Measurements from ENCODE around the gene IRX2.

IRX2 gene

GRCh38 chr5:2709976-2710689 lies 41.3 kb downstream of the IRX2 start:
- no peak overlapping the region for H2AFZ ChIP-seq (ENCODE audit: low read depth)
- no peak overlapping the region for H3K27ac ChIP-seq
- no peaks in the 10 kb centered on the region for H4K20me1 ChIP-seq (ENCODE audit: insufficient read depth)
- no peak overlapping the region for H3K9ac ChIP-seq
- no peaks in the 10 kb centered on the region for H3K79me2 ChIP-seq (ENCODE audit: insufficient read depth, low read depth)
- H3K36me3 ChIP-seq (ENCODE audit: insufficient read depth), result no peaks in the 10 kb centered on the region
- no peak overlapping the region for H3K4me2 ChIP-seq
- H3K27me3 ChIP-seq (ENCODE audit: insufficient read depth, low read depth), result no peaks in the 10 kb centered on the region
- TF ChIP-seq, protein P1, sequence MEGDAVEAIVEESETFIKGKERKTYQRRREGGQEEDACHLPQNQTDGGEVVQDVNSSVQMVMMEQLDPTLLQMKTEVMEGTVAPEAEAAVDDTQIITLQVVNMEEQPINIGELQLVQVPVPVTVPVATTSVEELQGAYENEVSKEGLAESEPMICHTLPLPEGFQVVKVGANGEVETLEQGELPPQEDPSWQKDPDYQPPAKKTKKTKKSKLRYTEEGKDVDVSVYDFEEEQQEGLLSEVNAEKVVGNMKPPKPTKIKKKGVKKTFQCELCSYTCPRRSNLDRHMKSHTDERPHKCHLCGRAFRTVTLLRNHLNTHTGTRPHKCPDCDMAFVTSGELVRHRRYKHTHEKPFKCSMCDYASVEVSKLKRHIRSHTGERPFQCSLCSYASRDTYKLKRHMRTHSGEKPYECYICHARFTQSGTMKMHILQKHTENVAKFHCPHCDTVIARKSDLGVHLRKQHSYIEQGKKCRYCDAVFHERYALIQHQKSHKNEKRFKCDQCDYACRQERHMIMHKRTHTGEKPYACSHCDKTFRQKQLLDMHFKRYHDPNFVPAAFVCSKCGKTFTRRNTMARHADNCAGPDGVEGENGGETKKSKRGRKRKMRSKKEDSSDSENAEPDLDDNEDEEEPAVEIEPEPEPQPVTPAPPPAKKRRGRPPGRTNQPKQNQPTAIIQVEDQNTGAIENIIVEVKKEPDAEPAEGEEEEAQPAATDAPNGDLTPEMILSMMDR (conservative IDR thresholded peaks at IDR 0.05; ENCODE audit: low read depth, low read length), result no peak
- H3K4me3 ChIP-seq (IDR thresholded peaks at IDR 0.05; ENCODE audit: insufficient read depth, low read depth, low read length), result no peak overlapping the region
- no peaks in the 10 kb centered on the region for H3K4me1 ChIP-seq (ENCODE audit: low read depth, poor library complexity, severe bottlenecking)

DNA sequence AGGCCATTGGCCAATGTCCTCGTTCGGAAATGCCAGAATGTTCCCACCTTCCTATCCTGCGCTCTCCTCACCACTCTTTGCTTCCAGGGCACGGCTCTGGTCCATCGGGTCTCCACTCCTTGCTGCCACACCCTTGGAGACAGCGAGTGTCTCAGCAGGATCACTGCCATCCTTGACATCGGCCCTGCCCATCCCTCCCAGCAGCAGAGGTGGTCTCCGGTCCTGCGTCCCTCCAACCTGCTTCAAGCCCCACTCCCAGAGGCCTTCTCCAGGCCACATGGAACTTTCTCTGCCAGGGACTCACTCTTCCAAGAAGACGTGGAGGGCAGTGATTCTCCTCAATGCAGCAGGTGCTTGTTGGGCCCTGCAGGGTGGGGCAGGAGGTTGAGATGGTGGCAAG lies 42.7 kb downstream of the IRX2 start:
- TF ChIP-seq, protein P1 (conservative IDR thresholded peaks at IDR 0.05; ENCODE audit: low read depth, low read length), result no peak
- Histone ChIP-seq H3K4me3 (IDR thresholded peaks at IDR 0.05; ENCODE audit: insufficient read depth, low read depth, low read length) (no peak overlapping the region), H3K27ac (no peak overlapping the region), H3K4me1 (ENCODE audit: low read depth, poor library complexity, severe bottlenecking) (no peaks in the 10 kb centered on the region), H3K4me2 (no peak overlapping the region), H3K27me3 (ENCODE audit: insufficient read depth, low read depth) (no peaks in the 10 kb centered on the region), H3K36me3 (ENCODE audit: insufficient read depth) (no peaks in the 10 kb centered on the region), H3K79me2 (ENCODE audit: insufficient read depth, low read depth) (no peaks in the 10 kb centered on the region), H3K9ac (no peak overlapping the region), H2AFZ (ENCODE audit: low read depth) (no peak overlapping the region), H4K20me1 (ENCODE audit: insufficient read depth) (no peaks in the 10 kb centered on the region)

- H3K36me3 ChIP-seq (ENCODE audit: insufficient read depth), result no peaks in the 10 kb centered on the region
- no peaks in the 10 kb centered on the region for H4K20me1 ChIP-seq (ENCODE audit: insufficient read depth)
- H3K4me2 ChIP-seq, result no peak overlapping the region
- no peak overlapping the region for H2AFZ ChIP-seq (ENCODE audit: low read depth)
- no peaks in the 10 kb centered on the region for H3K79me2 ChIP-seq (ENCODE audit: insufficient read depth, low read depth)
- H3K4me3 ChIP-seq (IDR thresholded peaks at IDR 0.05; ENCODE audit: insufficient read depth, low read depth, low read length), result no peak overlapping the region
- TF ChIP-seq, protein P1 (conservative IDR thresholded peaks at IDR 0.05; ENCODE audit: low read depth, low read length), result no peak
- H3K27ac ChIP-seq, result no peak overlapping the region
- no peaks in the 10 kb centered on the region for H3K27me3 ChIP-seq (ENCODE audit: insufficient read depth, low read depth)
- H3K4me1 ChIP-seq (ENCODE audit: low read depth, poor library complexity, severe bottlenecking), result no peaks in the 10 kb centered on the region
- no peak overlapping the region for H3K9ac ChIP-seq
These were observed 43.3 kb downstream of the IRX2 start for GRCh38 chr5:2708132-2708531.

DNA sequence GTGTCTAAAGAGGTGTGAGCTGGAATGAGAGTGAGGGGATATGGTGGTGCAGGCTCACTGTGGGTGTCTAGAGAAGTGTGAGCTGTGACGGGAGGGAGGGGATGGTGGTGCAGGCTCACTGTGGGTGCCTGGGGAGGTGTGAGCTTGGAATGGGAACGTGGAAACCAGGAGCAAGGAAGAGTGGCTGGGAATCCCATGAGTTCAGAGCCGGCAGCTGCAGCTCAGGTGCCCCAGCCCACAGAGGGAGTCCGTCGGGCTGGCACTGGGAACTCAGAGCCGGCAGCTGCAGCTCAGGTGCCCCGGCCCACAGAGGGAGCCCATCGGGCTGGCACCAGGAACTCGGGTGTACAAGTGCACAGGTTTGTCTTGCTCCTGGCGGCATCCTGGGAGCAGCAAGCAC lies 45.6 kb downstream of the IRX2 start:
- H3K9ac ChIP-seq, result no peak overlapping the region
- H3K79me2 ChIP-seq (ENCODE audit: insufficient read depth, low read depth), result no peaks in the 10 kb centered on the region
- no peak overlapping the region for H3K4me3 ChIP-seq (IDR thresholded peaks at IDR 0.05; ENCODE audit: insufficient read depth, low read depth, low read length)
- no peaks in the 10 kb centered on the region for H3K36me3 ChIP-seq (ENCODE audit: insufficient read depth)
- H4K20me1 ChIP-seq (ENCODE audit: insufficient read depth), result no peaks in the 10 kb centered on the region
- H2AFZ ChIP-seq (ENCODE audit: low read depth), result no peak overlapping the region
- H3K4me1 ChIP-seq (ENCODE audit: low read depth, poor library complexity, severe bottlenecking), result no peaks in the 10 kb centered on the region
- TF ChIP-seq, protein P1 (conservative IDR thresholded peaks at IDR 0.05; ENCODE audit: low read depth, low read length), result no peak
- H3K27me3 ChIP-seq (ENCODE audit: insufficient read depth, low read depth), result no peaks in the 10 kb centered on the region
- no peak overlapping the region for H3K4me2 ChIP-seq
- no peak overlapping the region for H3K27ac ChIP-seq

Data from KMS-11 (cell line).